COR-L47 (cell line): ENCODE results near the gene NTN1.
"Not testable (repeated sequence)": the region's sequence is repeated elsewhere in the genome, so short reads cannot be mapped to it uniquely, and the experiment has no call there.

Experiments
- DNase-seq: peaks from one replicate; lab custom pipeline; 2025; lab: John Stamatoyannopoulos, UW

NTN1 gene

GRCh38 chr17:9124554-9124935, 103.2 kb downstream of the NTN1 start:
- no peak for DNase-seq

- no peak for DNase-seq
Observed at GRCh38 chr17:9125722-9126121, 104.4 kb downstream of the NTN1 start.

GRCh38 chr17:9127340-9127739, 106.0 kb downstream of the NTN1 start:
- DNase-seq, result no peak

- DNase-seq, result no peak
Observed at GRCh38 chr17:9131371-9131770, 110.1 kb downstream of the NTN1 start.

- no peak for DNase-seq
Observed at GRCh38 chr17:9132291-9132690, 111.0 kb downstream of the NTN1 start.

- no peak for DNase-seq
Observed at GRCh38 chr17:9132944-9133610, 111.8 kb downstream of the NTN1 start.

- no peak for DNase-seq
Observed at GRCh38 chr17:9138161-9138717, 116.9 kb downstream of the NTN1 start.

GRCh38 chr17:9139695-9140094, 118.4 kb downstream of the NTN1 start:
- no peak for DNase-seq

GRCh38 chr17:9140550-9141424, 119.5 kb downstream of the NTN1 start:
- DNase-seq, result no peak

GRCh38 chr17:9141425-9141753, 120.1 kb downstream of the NTN1 start:
- no peak for DNase-seq

- DNase-seq, result no peak
Observed at GRCh38 chr17:9142772-9143494, 121.6 kb downstream of the NTN1 start.

- DNase-seq, result no peak
Observed at GRCh38 chr17:9144502-9145249, 123.4 kb downstream of the NTN1 start.

GRCh38 chr17:9146064-9146463, 124.8 kb downstream of the NTN1 start:
- no peak for DNase-seq

- no peak for DNase-seq
Observed at GRCh38 chr17:9148905-9149525, 127.7 kb downstream of the NTN1 start.

GRCh38 chr17:9150446-9151090, 129.3 kb downstream of the NTN1 start:
- no peak for DNase-seq

- DNase-seq, result no peak
Observed at GRCh38 chr17:9151091-9151490, 129.8 kb downstream of the NTN1 start.

GRCh38 chr17:9151740-9152139, 130.4 kb downstream of the NTN1 start:
- DNase-seq, result not testable (repeated sequence)

GRCh38 chr17:9158544-9159452, 137.5 kb downstream of the NTN1 start:
- DNase-seq, result no peak

GRCh38 chr17:9162275-9162985, 141.1 kb downstream of the NTN1 start:
- no peak for DNase-seq
